Uterus (tissue), 2 donors: ENCODE measurements around the gene ICE1.

Source experiments
- CTCF ChIP-seq, 4 experiments: fragments of 200-600 bp in 2 of 4; fragments of 450-650 bp in 2 of 4; sonication (generic) in 2 of 4; IDR thresholded peaks; one replicate each; pipeline ENCODE4 v1.5.1; 2016 to 2019; ENCODE audit warnings: antibody characterized with exemption in 4 of 4, mild to moderate bottlenecking in 2 of 4, moderate library complexity in 1 of 4
- POLR2A ChIP-seq, 2 donors: fragments of 450-650 bp; IDR thresholded peaks; one replicate each; pipeline ENCODE4 v1.6.1; 2016; ENCODE audit warnings: antibody characterized with exemption in 2 of 2, mild to moderate bottlenecking in 1 of 2, moderate library complexity in 1 of 2

- no peak for TF ChIP-seq CTCF (IDR thresholded peaks at IDR 0.05)
- no peak for TF ChIP-seq POLR2A (IDR thresholded peaks at IDR 0.05)
Measured at GRCh38 chr5:5414999-5415398, 7.5 kb upstream of the ICE1 start.
